KOPT-K1 (cell line): ENCODE results near the gene KIF23.
"Not testable (repeated sequence)": the region's sequence is repeated elsewhere in the genome, so short reads cannot be mapped to it uniquely, and the experiment has no call there.

Experiments
- H3K27ac ChIP-seq: fragments of 200-600 bp; sonication (generic); 2 replicates; pipeline ENCODE4 v1.5.1; 2016; ENCODE audit warnings: antibody characterized with exemption, mild to moderate bottlenecking, low read depth, low read length; ENCODE audit not compliant: poor library complexity, severe bottlenecking
- H3K36me3 ChIP-seq: fragments of 200-600 bp; sonication (generic); 2 replicates; pipeline ENCODE4 v1.5.1; 2017; ENCODE audit warnings: antibody characterized with exemption, mild to moderate bottlenecking, low read length, moderate library complexity; ENCODE audit not compliant: insufficient read depth
- H3K9me3 ChIP-seq: fragments of 200-600 bp; sonication (generic); 2 replicates; pipeline ENCODE4 v1.5.1; 2017; ENCODE audit warnings: antibody characterized with exemption, low read length, mild to moderate bottlenecking; ENCODE audit not compliant: insufficient read depth, poor library complexity, severe bottlenecking

Gene KIF23

GRCh38 chr15:69413822-69414700, at the start of gene KIF23:
TSS of gene KIF23 (plus strand) at chr15:69414349. CDS start at chr15:69414466, 117 bp downstream.
- Histone ChIP-seq H3K36me3 (peaks cover 27% of the 10 kb centered on the region), H3K9me3 (no peaks in the 10 kb centered on the region), H3K27ac (peak within 1 kb of the TSS; percentile 89)

GRCh38 chr15:69367236-69367635, 46.9 kb upstream of the KIF23 start:
- Histone ChIP-seq H3K27ac (no peak overlapping the region), H3K9me3 (no peaks in the 10 kb centered on the region), H3K36me3 (no peaks in the 10 kb centered on the region)

DNA sequence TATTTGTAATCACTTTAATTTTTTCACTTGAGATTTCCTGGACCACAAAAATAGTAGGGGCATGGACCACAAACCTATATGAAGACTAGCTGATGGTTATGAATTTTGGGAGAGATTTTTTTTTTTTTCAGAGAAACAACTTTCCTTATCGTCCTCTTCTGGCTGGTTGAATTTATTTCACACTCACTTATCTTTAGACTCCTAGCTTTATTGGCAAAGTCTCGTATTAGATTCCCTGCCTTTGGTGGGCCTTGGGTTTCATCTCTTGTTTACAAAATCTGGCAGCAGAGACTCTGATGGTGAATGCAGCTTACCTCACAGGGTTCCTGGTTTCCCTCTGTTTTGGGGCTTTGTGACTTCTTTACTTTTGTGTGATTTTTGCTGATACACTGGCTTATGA, 44.5 kb upstream of the KIF23 start:
- Histone ChIP-seq H3K27ac (no peak overlapping the region), H3K9me3 (no peaks in the 10 kb centered on the region), H3K36me3 (no peaks in the 10 kb centered on the region)

- H3K9me3 ChIP-seq = no peaks in the 10 kb centered on the region
- H3K36me3 ChIP-seq = no peaks in the 10 kb centered on the region
- H3K27ac ChIP-seq = no peak overlapping the region
These were observed 40.7 kb upstream of the KIF23 start for GRCh38 chr15:69373406-69373805.

GRCh38 chr15:69375151-69375790, 38.9 kb upstream of the KIF23 start:
- H3K27ac ChIP-seq = no peak overlapping the region
- no peaks in the 10 kb centered on the region for H3K9me3 ChIP-seq
- no peaks in the 10 kb centered on the region for H3K36me3 ChIP-seq

GRCh38 chr15:69377216-69377970, 36.8 kb upstream of the KIF23 start:
- no peaks in the 10 kb centered on the region for H3K36me3 ChIP-seq
- no peaks in the 10 kb centered on the region for H3K9me3 ChIP-seq
- H3K27ac ChIP-seq = no peak overlapping the region

GRCh38 chr15:69380100-69380725, 33.9 kb upstream of the KIF23 start:
- Histone ChIP-seq H3K27ac (no peak overlapping the region), H3K9me3 (no peaks in the 10 kb centered on the region), H3K36me3 (no peaks in the 10 kb centered on the region)

- H3K36me3 ChIP-seq = no peaks in the 10 kb centered on the region
- no peak overlapping the region for H3K27ac ChIP-seq
- no peaks in the 10 kb centered on the region for H3K9me3 ChIP-seq
These were observed 33.4 kb upstream of the KIF23 start for GRCh38 chr15:69380726-69381105.

DNA sequence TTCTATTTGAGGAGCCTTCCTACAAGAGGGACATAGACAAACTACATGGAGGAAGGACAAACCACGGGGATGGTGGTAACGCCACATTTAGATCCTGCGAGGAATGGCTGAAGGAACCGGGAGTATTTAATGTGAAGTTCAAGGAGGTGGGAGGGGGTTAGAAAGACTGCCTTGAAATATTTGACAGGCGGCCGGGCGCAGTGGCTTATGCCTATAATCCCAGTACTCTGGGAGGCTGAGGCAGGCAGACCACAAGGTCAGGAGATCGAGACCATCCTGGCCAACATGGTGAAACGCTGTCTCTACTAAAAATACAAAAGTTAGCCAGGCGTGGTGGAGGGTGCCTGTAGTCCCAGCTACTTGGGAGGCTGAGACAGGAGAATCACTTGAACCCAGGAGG, 32.0 kb upstream of the KIF23 start:
- H3K36me3 ChIP-seq, H3K27ac ChIP-seq, H3K9me3 ChIP-seq: not testable (repeated sequence)

GRCh38 chr15:69384066-69384465, 30.1 kb upstream of the KIF23 start:
- not testable (repeated sequence) for H3K36me3 ChIP-seq, H3K9me3 ChIP-seq, H3K27ac ChIP-seq

DNA sequence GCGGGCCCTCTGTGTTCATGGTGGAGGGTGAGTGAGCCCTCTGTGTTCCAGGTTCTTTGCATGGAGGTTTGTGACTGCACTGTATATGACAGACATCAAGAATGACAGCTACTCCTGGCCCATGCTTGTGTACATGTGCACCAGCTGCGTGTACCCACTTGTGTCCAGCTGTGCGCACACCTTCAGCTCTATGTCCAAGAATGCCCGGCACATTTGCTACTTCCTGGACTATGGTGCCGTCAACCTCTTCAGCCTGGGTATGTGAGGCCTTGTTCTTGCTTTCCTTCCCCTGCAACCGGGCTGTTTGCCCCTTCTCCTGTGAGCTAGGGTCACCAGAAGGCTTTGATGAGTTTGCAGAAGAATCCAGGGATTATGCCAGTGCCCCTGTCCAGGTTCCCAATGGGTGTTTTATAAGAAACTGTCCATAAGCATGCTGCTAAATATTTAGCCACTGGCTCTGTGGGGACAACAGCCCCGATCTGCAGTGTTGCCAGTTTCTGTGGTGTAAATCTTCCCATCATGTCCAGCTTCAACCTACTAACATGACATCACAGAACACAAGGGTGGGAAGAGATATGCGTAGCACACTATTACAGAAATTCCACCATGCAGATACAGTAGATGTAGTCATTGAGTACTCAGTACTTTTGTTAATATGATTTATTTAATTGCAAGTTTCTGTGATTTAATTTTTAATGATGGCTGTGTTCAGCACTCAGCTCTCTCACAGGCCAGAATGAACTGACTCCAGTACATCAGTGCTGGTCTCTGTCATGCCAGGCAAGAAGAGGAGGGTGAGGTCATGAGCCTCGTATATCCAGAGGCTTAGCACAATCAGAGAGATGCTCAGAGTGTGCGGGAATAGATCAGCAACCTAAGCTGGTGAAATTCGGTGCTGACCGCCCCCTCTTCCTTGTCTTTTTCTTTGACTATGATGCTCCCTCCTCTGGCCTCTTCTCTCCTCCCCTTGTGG, 29.2 kb upstream of the KIF23 start:
- H3K36me3 ChIP-seq = no peaks in the 10 kb centered on the region
- H3K27ac ChIP-seq = no peak overlapping the region
- H3K9me3 ChIP-seq = no peaks in the 10 kb centered on the region

GRCh38 chr15:69385831-69386230, 28.3 kb upstream of the KIF23 start:
- Histone ChIP-seq H3K27ac (no peak overlapping the region), H3K36me3 (no peaks in the 10 kb centered on the region), H3K9me3 (no peaks in the 10 kb centered on the region)

DNA sequence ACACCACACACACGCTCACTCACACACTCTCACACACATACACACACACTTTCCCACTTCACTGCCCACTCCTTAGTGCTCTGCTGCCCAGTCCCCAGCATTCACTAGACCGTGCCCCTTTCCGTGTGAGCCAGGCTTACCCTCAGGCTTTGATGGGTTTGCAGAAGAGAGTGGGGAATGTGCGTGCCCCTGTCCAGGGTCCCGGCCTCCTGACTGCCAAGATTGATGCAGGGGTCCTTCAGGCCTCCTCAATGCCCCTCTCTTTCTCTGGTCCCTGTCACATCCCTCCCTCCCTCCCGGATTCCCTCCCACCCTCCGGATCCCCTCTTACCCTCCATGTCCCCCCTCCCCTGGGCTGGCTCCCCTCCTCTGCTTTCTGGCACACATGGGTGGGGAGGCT, 27.9 kb upstream of the KIF23 start:
- Histone ChIP-seq H3K36me3 (no peaks in the 10 kb centered on the region), H3K9me3 (no peaks in the 10 kb centered on the region), H3K27ac (no peak overlapping the region)

GRCh38 chr15:69388260-69388705, 25.9 kb upstream of the KIF23 start:
- Histone ChIP-seq H3K9me3 (no peaks in the 10 kb centered on the region), H3K36me3 (no peaks in the 10 kb centered on the region), H3K27ac (no peak overlapping the region)
